SK-N-SH (cell line): ENCODE measurements around the gene PMF1. TPM values are rescaled to one million over a fixed set of nuclear protein-coding genes. Genes with fewer than 3 reads are reported as not detected.

Experiments
- CTCF ChIA-PET: fragments of 300-600, 350-600 bp; formaldehyde crosslinking; extraction: SDS; loops from one replicate; lab custom pipeline; 2021; lab: Yijun Ruan, JAX
- POLR2A ChIA-PET: fragments of 350-600 bp; sonication (Branson Sonifier 250); formaldehyde crosslinking; extraction: SDS; loops from one replicate; lab custom pipeline; 2020; ENCODE audit warnings: antibody characterized with exemption, inconsistent platforms; lab: Yijun Ruan, JAX
- DNase-seq: peaks from one replicate; pipeline ENCODE4 v3.0.0; 2012
- H2AFZ ChIP-seq: fragments of 200-600 bp; sonication (generic); 2 replicates; pipeline ENCODE4 v1.8.1; 2016; ENCODE audit warnings: antibody characterized with exemption, mild to moderate bottlenecking, low read depth
- H3F3A ChIP-seq: fragments of 200-600 bp; sonication (generic); replicated peaks from 2 replicates; pipeline ENCODE3; 2016; ENCODE audit warnings: antibody characterized with exemption, mild to moderate bottlenecking; ENCODE audit not compliant: insufficient read depth
- H3K27ac ChIP-seq, 2 experiments: fragments of 200-500 bp in 1 of 2; fragments of 200-600 bp in 1 of 2; sonication (Bioruptor generic) in 1 of 2; sonication (generic), shearing (Covaris generic) in 1 of 2; 2 replicates each; pipeline versions ENCODE4 v1.5.1 to v1.6.1; 2014 to 2016; ENCODE audit warnings: low read depth in 2 of 2, inconsistent platforms in 1 of 2, low read length in 1 of 2, mild to moderate bottlenecking in 1 of 2, mixed read lengths in 1 of 2
- H3K27me3 ChIP-seq: fragments of 200-600 bp; sonication (generic), shearing (Covaris generic); 2 replicates; pipeline ENCODE4 v1.6.1; 2016; ENCODE audit warnings: mixed run types; ENCODE audit not compliant: insufficient read depth
- H3K36me3 ChIP-seq, 2 experiments: fragments of 200-500 bp in 1 of 2; fragments of 200-600 bp in 1 of 2; sonication (Bioruptor generic) in 1 of 2; sonication (generic) in 1 of 2; replicated peaks in 1 of 2; 2 replicates each; pipeline versions ENCODE3 to v1.5.1; 2014 to 2016; ENCODE audit warnings: low read length in 1 of 2, mild to moderate bottlenecking in 1 of 2; ENCODE audit not compliant: insufficient read depth in 2 of 2, control insufficient read depth in 1 of 2
- H3K4me1 ChIP-seq, 2 experiments: fragments of 200-500 bp in 1 of 2; fragments of 200-600 bp in 1 of 2; sonication (Bioruptor generic) in 1 of 2; sonication (generic), shearing (Covaris generic) in 1 of 2; 2 replicates each; pipeline versions ENCODE4 v1.5.1 to v1.6.1; 2014 to 2016; ENCODE audit warnings: low read depth in 1 of 2, low read length in 1 of 2, mixed run types in 1 of 2; ENCODE audit not compliant: insufficient read depth in 2 of 2, control insufficient read depth in 1 of 2
- H3K4me2 ChIP-seq: fragments of 200-600 bp; sonication (generic), shearing (Covaris generic); 2 replicates; pipeline ENCODE4 v1.6.1; 2017; ENCODE audit warnings: mixed run types
- H3K4me3 ChIP-seq, 2 experiments: fragments of 200-500 bp in 1 of 2; fragments of 200-600 bp in 1 of 2; sonication (Bioruptor generic) in 1 of 2; sonication (generic), shearing (Covaris generic) in 1 of 2; 2 replicates each; pipeline versions ENCODE4 v1.5.1 to v1.8.1; 2014 to 2016; ENCODE audit warnings: low read depth in 2 of 2, inconsistent platforms in 1 of 2, low read length in 1 of 2, mild to moderate bottlenecking in 1 of 2, mixed read lengths in 1 of 2, moderate library complexity in 1 of 2
- H3K79me2 ChIP-seq: fragments of 200-600 bp; sonication (generic); 2 replicates; pipeline ENCODE4 v1.8.1; 2017; ENCODE audit warnings: mild to moderate bottlenecking; ENCODE audit not compliant: insufficient read depth
- H3K9ac ChIP-seq: fragments of 200-600 bp; sonication (generic); 2 replicates; pipeline ENCODE4 v1.6.1; 2017; ENCODE audit warnings: mixed run types
- H3K9me2 ChIP-seq: fragments of 200-600 bp; sonication (generic); 2 replicates; pipeline ENCODE4 v1.6.1; 2017; ENCODE audit warnings: mixed run types
- H3K9me3 ChIP-seq: fragments of 200-600 bp; sonication (generic); 2 replicates; pipeline ENCODE4 v1.6.1; 2017; ENCODE audit warnings: mixed run types, mild to moderate bottlenecking, moderate library complexity
- H4K20me1 ChIP-seq: fragments of 200-600 bp; sonication (generic); 2 replicates; pipeline ENCODE4 v1.6.1; 2017; ENCODE audit warnings: mild to moderate bottlenecking, mixed run types; ENCODE audit not compliant: insufficient read depth
- FOSL2 ChIP-seq: IDR thresholded peaks from 2 replicates; pipeline ENCODE4 v1.4.0; 2012; ENCODE audit warnings: low read depth, mild to moderate bottlenecking, moderate library complexity, borderline replicate concordance
- FOXJ3 ChIP-seq: sonication (generic); formaldehyde crosslinking; IDR thresholded peaks from 2 replicates; pipeline ENCODE4 v1.5.1; 2020; ENCODE audit warnings: mild to moderate bottlenecking, missing genetic modification reagents
- FOXM1 ChIP-seq: IDR thresholded peaks from 2 replicates; pipeline ENCODE4 v1.4.0; 2012; ENCODE audit warnings: low read depth, mild to moderate bottlenecking
- NFIC ChIP-seq: IDR thresholded peaks from 2 replicates; pipeline ENCODE4 v1.4.0; 2012; ENCODE audit warnings: borderline replicate concordance
- NRF1 ChIP-seq: IDR thresholded peaks from 2 replicates; pipeline ENCODE4 v1.6.1; 2012; ENCODE audit warnings: low read depth, mild to moderate bottlenecking, low read length
- RXRA ChIP-seq: IDR thresholded peaks from 2 replicates; pipeline ENCODE4 v1.4.0; 2012; ENCODE audit warnings: low read depth, mild to moderate bottlenecking, borderline replicate concordance
- SMC3 ChIP-seq: IDR thresholded peaks from 2 replicates; pipeline ENCODE4 v1.6.1; 2012; ENCODE audit warnings: low read depth, low read length, improper control_type of control experiment
- TEAD4 ChIP-seq: IDR thresholded peaks from 2 replicates; pipeline ENCODE4 v1.4.0; 2012; ENCODE audit warnings: mild to moderate bottlenecking, borderline replicate concordance; ENCODE audit not compliant: insufficient read depth
- WGBS: methylation state at CpG from one replicate; pipeline ENCODE4 v1.1.6; 2017; ENCODE audit warnings: low lambda C conversion rate; 5-methylcytosine and 5-hydroxymethylcytosine counted together
- polyA plus RNA-seq, 3 experiments: library from polyadenylated mRNA; depleted of rRNA; stranded (reverse); fragments of >200 nt; gene quantifications; 2 replicates each; pipeline ENCODE4 v1.2.3, GENCODE V29; 2012
- TF ChIP-seq, protein P1 (sequence below): fragments of 200-600 bp; sonication (generic); IDR thresholded peaks from 2 replicates; pipeline ENCODE4 v1.6.1; 2017; ENCODE audit warnings: antibody characterized with exemption, mild to moderate bottlenecking, moderate library complexity
- TF ChIP-seq, protein P2 (sequence below): fragments of 150-350 bp; IDR thresholded peaks from 2 replicates; pipeline ENCODE4 v1.6.1; 2016; ENCODE audit warnings: mild to moderate bottlenecking, low read depth, low read length

The PMF1 gene
- polyA plus RNA-seq, 1 of the 3 experiments (the other 2 are of a cell fraction) = 89.5 TPM

DNA sequence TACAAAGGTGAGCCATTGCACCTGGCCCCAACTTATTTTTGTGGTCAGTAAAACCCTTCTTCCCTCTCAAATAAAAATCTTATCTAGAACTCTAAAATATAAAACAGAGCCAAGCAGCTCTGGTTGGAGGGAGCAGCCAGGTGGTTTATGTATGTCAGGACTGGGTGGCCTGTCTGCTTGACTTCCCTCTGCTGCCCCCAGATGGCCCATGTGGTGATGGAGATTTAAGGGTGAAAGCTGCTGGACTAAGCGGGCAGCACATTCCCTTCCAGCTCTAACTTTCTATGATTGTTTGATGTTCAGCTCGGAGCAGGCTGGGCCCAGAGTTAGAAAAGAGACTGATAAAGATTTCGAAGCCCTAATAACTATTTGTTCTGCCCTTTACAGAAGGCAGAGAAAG lies 47.0 kb downstream of the PMF1 start (continued):
- TF ChIP-seq, protein P1, sequence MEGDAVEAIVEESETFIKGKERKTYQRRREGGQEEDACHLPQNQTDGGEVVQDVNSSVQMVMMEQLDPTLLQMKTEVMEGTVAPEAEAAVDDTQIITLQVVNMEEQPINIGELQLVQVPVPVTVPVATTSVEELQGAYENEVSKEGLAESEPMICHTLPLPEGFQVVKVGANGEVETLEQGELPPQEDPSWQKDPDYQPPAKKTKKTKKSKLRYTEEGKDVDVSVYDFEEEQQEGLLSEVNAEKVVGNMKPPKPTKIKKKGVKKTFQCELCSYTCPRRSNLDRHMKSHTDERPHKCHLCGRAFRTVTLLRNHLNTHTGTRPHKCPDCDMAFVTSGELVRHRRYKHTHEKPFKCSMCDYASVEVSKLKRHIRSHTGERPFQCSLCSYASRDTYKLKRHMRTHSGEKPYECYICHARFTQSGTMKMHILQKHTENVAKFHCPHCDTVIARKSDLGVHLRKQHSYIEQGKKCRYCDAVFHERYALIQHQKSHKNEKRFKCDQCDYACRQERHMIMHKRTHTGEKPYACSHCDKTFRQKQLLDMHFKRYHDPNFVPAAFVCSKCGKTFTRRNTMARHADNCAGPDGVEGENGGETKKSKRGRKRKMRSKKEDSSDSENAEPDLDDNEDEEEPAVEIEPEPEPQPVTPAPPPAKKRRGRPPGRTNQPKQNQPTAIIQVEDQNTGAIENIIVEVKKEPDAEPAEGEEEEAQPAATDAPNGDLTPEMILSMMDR = peak; percentile 32; the same call in 1 of the 2 replicates
- TF ChIP-seq FOXJ3 (CRISPR knock-in tag) = no peak

DNA sequence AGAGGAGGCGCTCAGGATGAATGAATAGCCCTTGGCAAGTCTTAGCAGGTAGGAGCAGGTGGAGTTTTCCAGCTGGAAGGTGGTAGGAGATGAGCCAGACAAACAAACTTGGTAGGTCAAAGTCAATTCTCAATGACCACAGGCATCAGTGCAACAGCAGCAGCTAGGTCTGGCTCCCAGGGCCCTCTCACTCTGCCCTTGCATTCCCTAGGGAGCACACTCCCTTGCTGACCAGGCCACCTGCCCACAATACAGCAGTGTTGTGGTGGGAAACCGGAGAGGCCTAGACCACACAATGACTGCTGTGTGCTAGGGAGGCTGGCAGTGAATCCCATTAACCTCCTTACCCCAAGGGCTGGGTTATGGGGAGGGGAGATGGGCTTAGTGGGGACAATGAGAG lies 48.1 kb downstream of the PMF1 start:
- WGBS = 100% methylated on average over 2 of the region's 2 CpGs
- ChIA-PET CTCF (interaction anchor here (1.0 to 3.6 kb wide), 16 partner anchors 11 to 169 kb away, joined by 3 to 35 read pairs (median 8); partner anchors contain the start of genes BGLAP, GLMP and SMG5), POLR2A (interaction anchor here (0.9 to 1.8 kb wide), 2 partner anchors 19 to 48 kb away, joined by 4 to 9 read pairs; partner anchors contain the start of genes BGLAP and PMF1)
- Histone ChIP-seq H2AFZ (no peak overlapping the region), H3K9ac (no peak overlapping the region), H3K4me2 (no peak overlapping the region), H4K20me1 (peaks cover 13% of the 10 kb centered on the region; the same call in 1 of the 2 replicates), H3K9me2 (no peaks in the 10 kb centered on the region), H3K4me3 (no peak overlapping the region), H3F3A (peaks cover 22% of the 10 kb centered on the region), H3K9me3 (no peaks in the 10 kb centered on the region), H3K36me3 (peaks cover 72 to 73% of the 10 kb centered on the region in 2 experiments), H3K4me1 (peaks cover 11 to 27% of the 10 kb centered on the region in 2 experiments; a peak in 3 of 4 replicates), H3K27me3 (no peaks in the 10 kb centered on the region), H3K79me2 (peaks cover 7% of the 10 kb centered on the region; the same call in 1 of the 2 replicates), H3K27ac (no peak overlapping the region; a peak in 1 of 4 replicates)
- TF ChIP-seq RXRA (no peak), FOSL2 (no peak), NRF1 (no peak), FOXM1 (no peak), NFIC (no peak), SMC3 (no peak), TEAD4 (no peak)
- TF ChIP-seq, protein P2, sequence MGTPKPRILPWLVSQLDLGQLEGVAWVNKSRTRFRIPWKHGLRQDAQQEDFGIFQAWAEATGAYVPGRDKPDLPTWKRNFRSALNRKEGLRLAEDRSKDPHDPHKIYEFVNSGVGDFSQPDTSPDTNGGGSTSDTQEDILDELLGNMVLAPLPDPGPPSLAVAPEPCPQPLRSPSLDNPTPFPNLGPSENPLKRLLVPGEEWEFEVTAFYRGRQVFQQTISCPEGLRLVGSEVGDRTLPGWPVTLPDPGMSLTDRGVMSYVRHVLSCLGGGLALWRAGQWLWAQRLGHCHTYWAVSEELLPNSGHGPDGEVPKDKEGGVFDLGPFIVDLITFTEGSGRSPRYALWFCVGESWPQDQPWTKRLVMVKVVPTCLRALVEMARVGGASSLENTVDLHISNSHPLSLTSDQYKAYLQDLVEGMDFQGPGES = no peak
- DNase-seq = no peak
